Activated CD4-positive, alpha-beta T cell treated with anti-CD3 and anti-CD28 coated beads, Interleukin-2, amount 50 U/mL, for 48 hours (primary cell): ENCODE measurements around the gene PXN.
A peak's percentile ranks its signal among the peaks of the same experiment; 100 is the strongest.
"Not testable (repeated sequence)": the region's sequence is repeated elsewhere in the genome, so short reads cannot be mapped to it uniquely, and the experiment has no call there.

Experiments
- DNase-seq, 2 experiments: peaks; one replicate each; pipeline ENCODE4 v3.0.0-alpha.2; 2020

PXN gene

DNA sequence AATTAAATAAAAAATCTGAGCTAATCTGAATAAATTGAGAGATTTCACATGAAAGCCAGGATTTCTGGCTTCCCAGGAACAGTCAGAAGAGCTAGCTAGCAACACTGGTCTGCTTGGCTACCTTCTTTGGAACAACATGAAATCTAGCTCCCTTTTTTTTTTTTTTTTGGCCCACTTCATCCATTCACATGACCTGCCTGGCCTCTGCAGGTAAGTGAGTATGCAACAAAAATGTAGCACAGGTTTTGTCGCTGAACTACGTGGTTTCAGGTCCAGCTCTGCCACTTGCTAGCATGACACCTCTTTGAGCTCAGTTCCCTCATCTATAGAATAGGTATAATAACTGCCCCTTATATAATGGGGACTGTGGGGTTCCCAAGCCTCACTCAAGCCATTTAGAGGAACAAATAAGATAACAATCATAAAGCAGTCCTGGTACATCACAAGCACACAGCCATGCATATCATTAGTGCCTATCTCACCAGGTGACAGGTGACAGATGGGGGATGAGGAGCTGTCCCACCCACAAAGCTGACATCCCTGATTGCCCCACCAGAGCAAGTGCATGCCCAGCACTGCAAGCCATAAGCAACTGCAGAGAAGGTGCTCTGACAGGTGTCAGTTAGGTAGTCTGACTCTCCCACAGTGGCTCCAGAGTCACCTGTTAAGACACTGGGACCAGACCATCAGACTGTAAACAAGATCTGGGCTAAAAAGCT is 25.6 kb downstream of the PXN start:
- no peak for DNase-seq

DNA sequence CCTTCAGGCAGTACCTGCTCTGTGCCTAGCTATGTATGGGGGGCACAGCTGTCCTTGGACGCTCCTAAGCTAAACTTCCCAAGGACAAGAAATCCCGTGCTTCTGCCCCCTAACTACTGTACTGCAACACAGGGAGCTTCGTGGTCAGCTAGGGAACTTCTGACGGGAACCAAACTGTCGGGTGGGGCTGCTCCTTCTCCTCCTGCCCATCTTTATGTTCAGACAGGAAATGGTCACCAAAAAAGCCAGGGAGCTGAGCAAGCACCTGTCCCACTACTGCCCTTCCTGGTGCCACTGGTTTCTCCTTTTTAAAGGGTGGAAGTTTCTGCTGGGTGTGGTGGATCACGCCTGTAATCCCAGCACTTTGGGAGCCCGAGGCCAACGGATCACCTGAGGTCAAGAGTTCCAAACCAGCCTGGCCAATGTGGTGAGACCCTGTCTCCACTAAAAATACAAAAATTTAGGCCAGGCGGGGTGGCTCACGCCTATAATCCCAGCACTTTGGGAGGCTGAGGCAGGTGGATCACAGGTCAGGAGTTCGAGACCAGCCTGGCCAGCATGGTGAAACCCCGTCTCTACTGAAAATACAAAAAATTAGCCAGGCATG is 26.6 kb downstream of the PXN start:
- DNase-seq = no peak

DNA sequence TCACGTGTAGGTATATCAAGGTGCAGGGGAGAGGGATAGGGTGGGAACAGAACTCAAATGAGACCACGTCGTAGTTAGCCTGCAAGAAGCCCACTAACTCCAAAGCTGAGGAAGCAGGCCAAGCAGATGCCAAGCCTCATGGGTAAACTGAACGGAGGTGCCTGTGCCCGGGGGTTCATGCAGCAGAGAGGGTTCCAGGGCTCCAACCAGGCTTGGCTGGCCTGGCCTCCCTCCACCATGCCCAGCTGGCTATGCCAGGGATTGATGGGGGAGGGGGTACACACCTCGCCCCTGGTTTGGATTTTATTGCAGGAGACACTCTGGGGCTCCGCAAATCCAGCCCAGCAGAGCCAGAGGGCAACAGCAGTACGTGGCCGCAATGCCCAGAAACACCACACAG is 27.3 kb downstream of the PXN start:
- no peak for DNase-seq

DNA sequence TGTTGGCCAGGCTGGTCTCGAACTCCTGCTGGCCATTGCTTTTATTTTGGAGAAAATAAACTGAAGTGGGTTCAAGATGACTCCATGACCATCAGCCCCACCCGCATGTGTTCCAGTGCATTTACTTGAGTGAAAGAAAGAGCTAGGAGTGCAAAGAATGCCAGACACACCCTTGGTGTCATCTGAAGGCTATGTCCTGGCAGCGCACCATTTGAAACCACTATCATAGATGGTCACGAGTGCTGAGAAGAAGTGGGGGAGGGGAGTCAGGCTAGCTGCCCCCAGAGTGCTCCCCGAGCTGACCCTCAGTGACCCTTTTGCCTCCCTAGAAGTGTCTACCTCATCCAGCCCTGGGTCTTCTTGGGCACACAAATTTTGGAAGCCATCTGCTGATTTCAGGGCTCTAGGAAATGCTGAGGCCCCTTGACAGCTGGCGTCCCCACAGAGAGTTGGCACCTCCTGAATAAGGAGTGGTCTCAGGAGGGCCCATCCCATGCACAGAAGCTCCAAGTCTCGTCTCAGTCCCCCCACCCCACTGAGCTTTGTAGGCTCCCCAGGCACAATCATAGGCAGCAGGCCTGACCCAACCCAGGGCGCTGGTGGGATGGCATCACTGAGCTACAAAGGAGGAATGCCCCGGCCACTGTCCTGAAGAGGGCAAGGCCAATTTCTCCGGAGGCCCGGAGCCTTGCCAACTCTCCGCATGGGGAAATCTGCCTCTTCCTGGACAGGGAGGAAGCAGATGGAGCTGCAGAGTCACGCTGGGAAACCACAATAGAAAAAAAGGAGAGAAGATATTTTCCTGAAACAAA is 28.0 kb downstream of the PXN start:
- DNase-seq = no peak

DNA sequence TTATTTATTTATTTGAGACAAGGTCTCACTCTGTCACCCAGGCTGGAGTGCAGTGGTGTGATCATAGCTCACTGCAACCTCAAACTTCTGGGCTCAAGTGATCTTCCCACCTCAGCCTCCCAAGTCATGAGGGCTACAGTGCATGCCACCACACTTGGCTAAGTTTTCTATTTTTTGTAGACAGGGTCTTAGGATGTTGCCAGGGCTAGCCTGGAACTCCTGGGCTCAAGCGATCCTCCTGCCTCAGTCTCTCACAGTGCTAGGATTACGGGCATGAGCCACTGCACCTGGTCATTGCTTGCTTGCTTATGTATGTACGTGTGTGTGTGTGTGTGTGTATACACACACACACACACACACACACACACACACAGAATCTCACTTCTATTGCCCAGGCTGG is 28.7 kb downstream of the PXN start:
- not testable (repeated sequence) for DNase-seq

DNA sequence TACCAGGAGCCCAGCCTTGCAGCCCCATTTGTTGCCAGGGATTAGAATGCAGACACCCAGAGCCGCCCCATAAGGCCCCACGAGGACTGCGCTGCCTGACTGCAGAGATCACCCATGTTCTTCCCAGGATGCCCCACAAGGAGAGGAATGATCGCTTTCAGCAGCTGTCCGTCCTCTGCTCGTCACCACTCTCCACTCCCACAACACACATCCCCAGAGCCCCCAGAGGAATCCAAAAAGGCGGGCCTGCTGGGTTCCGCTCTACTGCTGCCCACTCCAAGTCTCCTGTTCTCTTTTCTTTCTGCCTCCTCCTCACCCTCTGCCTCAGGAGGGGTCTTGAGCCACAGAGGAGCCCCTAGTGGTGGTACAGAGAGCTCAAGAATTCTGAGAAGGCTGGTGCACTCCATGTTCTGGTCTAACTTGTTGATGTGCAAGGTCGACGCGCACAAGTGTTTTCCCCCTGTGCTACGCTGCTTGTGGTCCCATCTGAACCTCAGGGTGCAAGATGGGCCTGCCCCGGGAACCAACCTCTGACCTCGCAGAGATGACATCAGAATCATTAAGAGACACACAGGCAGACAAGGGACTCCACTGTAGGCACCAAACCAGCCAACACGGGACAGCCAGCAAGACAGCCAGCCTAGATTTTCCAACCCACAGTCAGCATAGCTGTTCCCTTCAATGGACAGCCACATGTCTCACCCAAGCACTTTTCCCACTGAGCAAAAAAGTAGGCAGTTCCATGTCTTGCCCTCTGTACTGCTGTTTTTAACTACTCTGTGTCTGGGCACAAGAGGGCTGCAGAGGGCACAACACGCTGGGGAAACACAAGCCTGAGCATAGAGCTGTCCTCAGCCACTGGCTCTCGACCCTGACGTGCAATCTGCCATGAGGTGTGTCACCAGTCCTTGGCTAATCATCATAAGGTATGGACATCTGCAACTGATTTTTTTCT is 29.9 kb downstream of the PXN start:
- DNase-seq = no peak

DNA sequence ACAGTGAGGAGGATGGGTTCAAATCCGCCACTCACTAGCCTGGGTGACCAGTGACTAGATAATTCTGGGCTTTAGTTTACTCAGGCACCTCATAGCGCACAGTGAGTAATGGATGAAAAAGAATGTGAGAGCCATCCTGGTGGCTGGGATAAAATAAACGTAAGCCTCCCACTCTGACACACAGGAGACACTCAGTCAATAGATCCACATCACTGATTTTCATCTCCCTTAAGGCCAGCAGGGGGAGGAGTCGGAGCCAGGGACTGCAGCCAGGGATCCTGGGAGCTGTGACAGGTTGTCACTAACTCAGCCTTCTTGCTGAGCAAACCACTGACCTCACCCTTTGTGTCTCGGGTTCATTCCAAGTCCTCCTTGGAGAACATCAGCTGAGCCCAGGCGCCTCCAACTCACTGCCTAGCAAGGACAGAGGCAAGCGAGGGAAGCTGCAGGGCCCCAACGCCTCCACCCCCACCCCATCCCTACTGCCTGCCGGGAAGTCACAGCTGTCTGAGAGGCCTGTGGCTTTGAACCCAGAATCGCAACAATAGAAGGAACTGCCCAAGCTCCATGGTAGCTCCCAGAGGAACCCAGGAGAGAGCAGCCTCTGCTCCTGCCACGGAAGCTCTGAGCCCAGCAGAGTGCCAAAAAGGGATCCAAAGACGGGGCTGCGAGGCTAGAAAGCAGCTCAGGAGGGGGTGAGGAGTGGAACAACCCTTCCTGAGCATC is 30.7 kb downstream of the PXN start:
- DNase-seq = no peak

DNA sequence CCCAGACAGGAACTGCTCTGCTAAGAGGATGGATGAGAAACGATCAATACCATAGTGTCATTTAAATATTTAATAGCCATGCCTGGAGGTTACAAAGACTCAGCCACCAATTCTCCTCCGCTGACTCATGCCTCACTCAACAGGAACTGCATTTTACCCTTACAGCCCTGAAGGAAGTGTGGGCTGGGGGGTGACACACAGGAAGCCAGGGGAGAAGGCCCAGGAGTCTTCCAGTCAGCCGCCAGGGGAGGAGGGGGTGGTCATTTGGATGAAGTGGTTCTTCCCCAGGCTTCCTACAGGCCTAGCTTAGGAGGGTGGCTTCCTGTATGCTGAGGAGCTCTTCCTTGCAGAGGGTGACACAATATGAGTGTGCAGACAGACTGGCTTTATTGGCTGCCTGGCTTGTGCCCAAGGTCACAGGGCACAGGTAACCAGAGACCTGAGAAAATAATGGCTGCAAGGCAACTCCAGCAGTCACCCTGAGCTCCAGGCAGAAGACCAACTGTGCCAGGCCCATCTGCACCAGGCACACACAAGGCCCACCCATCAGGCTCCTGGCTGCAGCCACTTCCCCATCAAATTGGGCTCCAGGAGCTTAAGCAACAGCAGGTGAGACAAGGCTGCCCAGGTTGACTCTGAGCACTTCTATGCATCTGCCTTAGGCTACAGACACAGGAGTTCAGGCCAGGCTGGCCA is 34.1 kb downstream of the PXN start:
- DNase-seq = peak; percentile 82 to 89

DNA sequence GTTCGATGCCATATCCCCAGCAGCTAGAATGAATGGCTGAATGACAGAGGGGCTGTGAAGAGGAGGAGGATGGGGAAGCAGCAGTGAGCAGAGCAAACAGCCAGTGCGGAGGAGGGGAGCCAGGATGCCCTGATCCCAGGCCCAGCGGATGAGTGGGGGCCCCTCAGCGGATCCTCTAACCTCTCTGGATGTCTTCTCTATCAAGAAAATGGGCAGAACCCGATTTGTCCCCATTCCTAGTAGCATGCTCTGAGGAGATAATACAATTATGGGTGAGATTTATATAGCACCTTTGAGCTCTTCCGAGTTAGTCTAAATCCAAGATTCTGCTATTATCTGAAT is 34.6 kb downstream of the PXN start:
- no peak for DNase-seq

DNA sequence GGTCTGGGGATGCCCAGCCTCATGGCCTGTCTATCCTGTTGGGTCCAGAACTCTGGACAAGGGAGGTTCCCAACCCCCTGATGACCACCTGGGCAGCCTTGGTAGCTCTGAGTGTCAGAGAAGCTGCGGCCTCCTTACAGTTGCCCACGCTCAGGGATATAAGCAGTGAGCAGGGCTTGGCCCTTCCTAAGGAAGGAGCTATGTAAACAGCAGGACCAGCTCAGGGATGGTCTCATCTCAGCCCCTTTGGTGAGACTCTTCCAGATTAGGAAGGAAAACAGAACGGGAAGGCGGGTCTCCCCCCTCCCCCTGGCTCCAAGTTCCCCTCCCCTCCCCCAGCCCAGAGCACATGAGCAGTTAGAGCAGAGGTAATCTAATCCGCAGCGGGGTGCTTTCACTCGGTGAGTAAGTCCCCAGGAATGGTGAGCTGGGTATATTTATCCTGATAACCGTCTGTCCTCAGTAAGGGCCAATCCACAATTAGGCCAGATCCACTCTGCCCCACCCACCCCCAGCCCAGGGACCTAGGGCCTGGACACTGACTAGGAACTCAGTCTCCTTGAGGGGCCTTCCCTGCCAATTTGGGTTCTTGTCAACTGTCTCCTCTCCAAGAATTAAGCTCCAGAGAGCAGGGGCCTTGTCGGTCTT is 35.1 kb downstream of the PXN start:
- no peak for DNase-seq

DNA sequence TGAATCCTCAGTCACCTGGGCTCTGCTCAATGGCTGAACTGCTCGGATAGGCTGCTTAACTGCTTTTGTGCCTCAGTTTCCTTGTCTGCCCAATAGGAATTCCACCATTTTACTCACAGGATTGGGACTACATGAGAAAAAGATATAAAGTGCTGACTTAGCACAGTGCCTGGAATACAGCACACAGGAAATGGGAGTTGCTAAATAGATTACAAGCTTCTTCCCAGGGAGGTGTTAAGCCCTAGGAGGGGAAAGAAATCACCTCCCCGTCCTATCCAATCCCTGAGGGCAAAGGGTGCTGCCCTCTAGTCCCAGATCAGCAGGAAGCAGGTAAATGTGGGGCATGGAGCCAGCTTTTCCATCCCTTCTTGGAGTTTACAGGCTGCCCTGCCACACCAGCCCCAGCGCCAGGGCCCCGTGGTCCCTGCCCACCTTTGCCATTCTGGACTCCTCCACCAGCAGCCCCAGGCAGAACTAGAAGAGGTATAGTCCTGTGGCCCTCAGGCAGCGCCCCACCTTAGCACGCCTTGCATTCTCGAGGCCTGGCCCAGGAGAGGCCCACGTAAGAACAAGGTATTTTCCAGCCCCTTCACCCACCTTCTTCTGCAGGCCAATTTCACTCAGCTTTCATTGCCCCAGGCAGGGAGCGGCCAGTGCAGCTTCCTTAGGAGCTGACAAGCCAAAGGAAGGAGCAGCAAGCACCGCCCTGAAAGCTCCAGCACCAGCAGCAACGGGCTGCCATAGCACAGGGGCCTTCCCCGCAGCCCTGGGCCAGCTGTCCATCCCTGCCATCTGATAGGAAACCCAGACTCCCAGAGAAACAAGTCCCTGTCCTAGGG is 35.8 kb downstream of the PXN start:
- DNase-seq = no peak

DNA sequence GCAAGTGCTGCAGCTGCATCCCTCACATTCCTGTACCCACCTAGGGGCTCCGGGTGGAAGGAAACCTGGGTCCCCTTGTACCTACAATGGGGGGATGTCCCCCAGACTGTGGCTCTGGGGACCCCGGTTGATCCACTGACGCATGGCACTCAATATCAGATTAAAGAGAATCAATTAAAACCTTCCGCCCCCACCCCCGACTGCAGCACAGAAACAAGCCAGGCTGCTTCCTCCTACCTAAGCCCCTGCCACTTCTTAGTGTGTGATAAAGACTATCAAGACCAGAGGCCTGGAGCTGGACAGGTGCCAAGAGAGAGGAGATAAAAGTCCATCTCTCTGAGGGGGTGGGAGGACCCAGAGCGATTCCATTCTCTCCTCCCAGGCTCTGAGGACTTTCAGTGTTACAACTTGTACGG is 36.5 kb downstream of the PXN start:
- DNase-seq = no peak

DNA sequence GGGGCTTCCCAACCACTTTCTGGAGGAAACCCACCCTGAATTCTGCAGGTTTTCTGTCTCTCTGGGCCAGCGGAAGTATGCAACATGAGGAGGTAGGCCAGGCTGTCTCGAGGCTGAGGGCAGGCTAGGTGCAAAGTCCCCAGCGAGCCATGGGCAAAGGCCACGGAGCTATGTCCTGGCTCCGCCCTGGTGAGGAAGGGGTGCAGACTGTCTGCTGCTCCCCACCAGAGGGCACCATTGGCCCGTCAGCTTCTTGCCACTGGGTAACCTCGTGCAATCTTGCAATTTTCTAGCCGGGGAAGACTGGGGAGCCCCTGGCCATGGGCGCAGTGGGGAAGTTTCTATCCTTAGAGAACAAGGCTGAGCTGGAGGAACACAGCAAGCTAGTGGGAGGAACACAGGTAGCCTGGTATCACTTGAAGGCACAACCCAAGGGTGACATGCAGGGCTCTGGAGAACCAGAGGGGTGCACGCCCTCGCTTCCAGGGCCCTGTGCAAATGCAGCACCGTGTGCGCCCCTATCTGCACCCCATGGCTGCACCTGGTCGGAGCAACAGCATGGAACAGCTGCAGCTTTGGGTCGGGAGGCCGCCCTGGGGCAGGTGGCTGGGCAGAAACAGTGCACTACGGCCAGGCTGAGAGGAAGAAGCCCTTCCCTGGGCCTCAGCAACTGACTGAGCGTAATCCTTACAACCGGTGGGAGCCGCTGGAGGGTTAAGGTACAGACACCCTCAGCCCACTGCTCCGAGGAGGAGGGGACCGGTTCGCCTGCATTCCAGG is 37.0 kb downstream of the PXN start:
- peak; percentile 93 to 95 for DNase-seq

DNA sequence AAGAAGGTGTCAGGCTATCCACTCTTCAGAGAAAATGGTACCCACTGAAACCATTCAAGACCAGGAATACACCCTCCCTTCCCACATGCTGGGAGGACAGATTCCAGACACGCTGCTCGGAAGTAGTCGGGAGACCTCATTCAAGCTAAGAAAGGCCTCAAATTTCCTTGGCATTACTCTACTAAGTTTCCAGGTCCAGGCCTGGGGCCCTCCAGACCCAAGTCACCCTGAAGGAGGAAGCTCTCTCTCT is 37.6 kb downstream of the PXN start:
- no peak for DNase-seq

DNA sequence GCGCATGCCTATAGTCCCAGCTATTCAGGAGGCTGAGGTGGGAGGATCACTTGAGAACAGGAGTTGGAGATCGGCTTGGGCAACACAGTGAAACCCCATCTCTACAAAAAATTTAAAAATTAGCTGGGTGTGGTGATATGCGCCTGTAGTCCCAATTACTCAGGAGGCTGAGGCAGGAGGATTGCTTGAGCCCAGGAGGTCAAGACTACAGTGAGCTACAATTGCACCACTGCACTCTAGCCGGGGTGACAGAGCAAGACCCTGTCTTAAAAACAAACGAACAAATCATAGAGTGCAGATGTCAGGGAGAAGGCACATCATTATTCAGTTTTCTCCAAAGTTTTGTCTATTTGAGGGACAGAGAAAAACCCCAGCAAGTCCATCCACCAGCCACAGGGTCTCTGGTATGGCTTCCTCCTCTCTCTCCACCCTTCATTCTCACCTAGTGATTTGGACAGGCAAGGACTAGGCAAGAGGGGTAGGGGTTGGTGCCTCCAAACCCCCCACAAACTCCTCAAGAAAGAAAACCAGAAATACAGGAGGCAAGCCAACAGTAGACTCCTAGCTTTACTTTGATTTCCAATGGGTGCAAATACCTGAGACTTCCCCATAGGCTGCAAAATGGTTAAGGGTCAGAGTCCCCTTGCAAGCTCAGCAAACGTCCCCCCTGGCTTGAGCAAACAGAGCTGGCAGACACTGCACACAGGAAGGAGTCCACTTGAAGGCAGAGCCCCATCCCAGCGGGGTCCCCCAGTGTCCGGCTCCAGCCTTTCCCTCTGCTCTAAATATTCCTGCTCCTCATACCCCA is 38.1 kb downstream of the PXN start:
- DNase-seq = no peak

DNA sequence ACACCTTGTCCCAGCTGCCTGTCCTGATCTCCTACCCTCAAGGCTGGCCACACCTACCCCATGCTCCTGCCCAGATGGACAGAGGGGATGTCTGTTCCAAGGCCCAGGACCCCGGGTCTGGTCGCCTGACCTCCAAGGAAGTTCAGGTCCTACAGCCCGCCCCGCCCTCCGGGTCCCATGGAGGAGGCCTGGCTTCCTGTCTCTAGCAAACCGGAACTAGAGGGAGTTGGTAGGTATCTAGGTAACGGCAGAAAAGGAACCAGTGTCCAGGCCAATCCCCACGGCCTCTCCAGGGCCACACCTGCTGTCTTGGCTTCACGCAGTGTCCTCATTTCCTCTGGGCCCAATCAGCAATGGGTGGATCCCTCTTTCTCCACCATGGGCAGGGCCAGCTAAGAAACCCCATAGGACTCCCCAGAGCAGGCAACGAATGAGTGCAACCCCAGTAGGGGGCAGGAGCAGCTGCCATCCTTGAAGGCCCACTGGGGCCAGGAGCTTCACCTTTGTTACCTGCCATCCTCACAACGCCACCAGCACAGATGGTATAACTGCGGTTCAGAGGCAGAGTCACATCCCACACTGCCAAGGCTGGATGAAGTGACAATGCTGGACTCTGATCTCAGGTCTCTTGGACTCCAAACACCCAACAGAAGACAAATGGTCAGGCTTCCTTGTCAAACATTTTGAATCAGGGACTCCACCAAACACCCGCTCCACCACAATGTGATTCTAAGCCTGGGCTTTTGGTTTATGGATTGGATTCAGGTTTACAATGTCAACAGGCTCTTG is 39.5 kb downstream of the PXN start:
- DNase-seq = peak in 1 of 2 experiments; percentile 42

DNA sequence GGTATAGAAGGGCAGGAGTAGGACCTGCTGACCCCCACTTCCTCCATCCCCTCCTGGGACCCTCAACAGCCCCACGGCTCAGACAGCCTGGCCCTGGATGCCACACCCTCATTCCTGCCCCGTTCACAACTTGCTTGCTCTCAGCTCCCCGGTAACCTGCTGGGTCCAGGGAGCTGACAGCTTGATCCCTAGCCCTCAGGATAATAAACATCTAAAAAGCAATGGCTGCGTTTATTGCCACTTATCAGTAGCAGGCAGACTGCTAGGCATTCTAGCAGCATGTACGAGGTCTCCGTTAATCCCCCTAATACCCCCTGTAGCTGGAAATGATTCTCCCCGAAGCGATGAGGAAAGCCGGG is 40.4 kb downstream of the PXN start:
- no peak for DNase-seq
